Aorta (tissue), 5 donors: Measurements from ENCODE around the gene PNCK. TPM values are rescaled to one million over a fixed set of nuclear protein-coding genes. Genes with fewer than 3 reads are reported as not detected.
"Not testable (repeated sequence)": the region's sequence is repeated elsewhere in the genome, so short reads cannot be mapped to it uniquely, and the experiment has no call there.

Experiments used
- ATAC-seq: fragments of 200-7000 bp; cut with Tn5 transposase; one replicate; pipeline ENCODE4 v1.9.1; 2022; ENCODE audit warnings: moderate library complexity; ENCODE audit not compliant: low FRiP score
- DNase-seq, 2 donors: peaks; one replicate each; pipeline ENCODE4 v3.0.0-alpha.2; 2020
- H3K27ac ChIP-seq, 2 donors: one replicate each; pipeline ENCODE4 v1.5.1; 2013; ENCODE audit warnings: low read length in 2 of 2, mild to moderate bottlenecking in 2 of 2, moderate library complexity in 2 of 2, control low read depth in 1 of 2, inconsistent platforms in 1 of 2, low read depth in 1 of 2
- H3K27me3 ChIP-seq, 2 donors: one replicate each; pipeline ENCODE4 v1.6.1; 2013; ENCODE audit warnings: control low read depth in 1 of 2, low read length in 1 of 2, mild to moderate bottlenecking in 1 of 2, moderate library complexity in 1 of 2; ENCODE audit not compliant: insufficient read depth in 2 of 2, control insufficient read depth in 1 of 2
- H3K36me3 ChIP-seq, 2 donors: one replicate each; pipeline ENCODE4 v1.6.1; 2013; ENCODE audit warnings: control low read depth in 1 of 2, low read length in 1 of 2, mild to moderate bottlenecking in 1 of 2; ENCODE audit not compliant: insufficient read depth in 2 of 2, control insufficient read depth in 1 of 2
- H3K4me1 ChIP-seq, 2 donors: one replicate each; pipeline ENCODE4 v1.6.1; 2013; ENCODE audit warnings: low read length in 2 of 2, control low read depth in 1 of 2, mild to moderate bottlenecking in 1 of 2, moderate library complexity in 1 of 2; ENCODE audit not compliant: insufficient read depth in 2 of 2, control insufficient read depth in 1 of 2
- H3K4me3 ChIP-seq, 2 donors: one replicate each; pipeline ENCODE4 v1.5.1; 2013; ENCODE audit warnings: low read length in 2 of 2, control low read depth in 1 of 2, mild to moderate bottlenecking in 1 of 2
- H3K9me3 ChIP-seq: one replicate; pipeline ENCODE4 v1.6.1; 2013; ENCODE audit warnings: mild to moderate bottlenecking, low read length; ENCODE audit not compliant: control insufficient read depth
- WGBS, 2 donors: extraction: QIAGEN DNeasy Blood & Tissue Kit; methylation state at CpG; one replicate each; pipeline ENCODE4 v1.1.7; 2013; 5-methylcytosine and 5-hydroxymethylcytosine counted together
- intact Hi-C, 2 donors: fragments of 100-400 bp; cut with DNase I; formaldehyde crosslinking; loops; one replicate each; pipeline versions ENCODE4 v1.14.2 to v1.15.0; 2022
- polyA plus RNA-seq, 2 donors: library from polyadenylated mRNA; stranded (reverse); fragments of 200-250 nt; gene quantifications; one replicate each; pipeline ENCODE4 v1.2.3, GENCODE V29; 2013
- total RNA-seq, 2 donors: library from RNA; stranded (reverse); fragmentation: NEBNext Ultra II Directional; extraction: Animal tissue kit (Norgen Biotek cat#: 25700); gene quantifications; one replicate each; pipeline ENCODE4 v1.2.1, GENCODE V29; 2021
- donor health status: healthy with polysubstance abuse.
- donor health status: Bipolar disorder and iron deficiency.
- donor health status: DM: no; HTN: no; CAD: no.
- donor health status: DM: no; HTN: no; CAD: no.
- donor health status: DM: yes; HTN: yes; CAD: no.

Gene PNCK
- total and polyA plus RNA-seq, 4 donors: 3.0 to 4.9 (median 4.3) TPM; not detected in 1

DNA sequence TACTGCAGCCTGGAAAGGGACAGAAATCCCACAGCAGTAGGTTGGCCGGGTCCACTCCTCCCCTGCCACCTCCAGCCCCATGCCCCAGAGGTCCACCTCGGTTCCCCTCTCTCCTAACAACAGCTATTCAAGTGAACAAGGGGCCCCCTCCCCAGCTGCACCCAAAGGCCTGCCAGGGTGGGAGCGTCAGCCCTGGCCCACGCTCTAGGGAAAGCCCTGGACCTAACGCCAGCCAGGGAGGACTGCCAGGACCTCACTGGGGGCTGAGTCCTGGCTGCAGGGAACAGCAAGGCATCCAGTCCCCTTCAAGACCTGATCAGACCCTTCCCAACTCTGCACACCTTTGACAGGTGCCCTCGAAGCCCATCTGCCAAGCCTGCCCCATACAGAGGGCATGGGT, 27.4 kb upstream of the PNCK start:
- 72 to 74% methylated on average over 5 to 6 of the region's 6 CpGs for WGBS, 2 donors

DNA sequence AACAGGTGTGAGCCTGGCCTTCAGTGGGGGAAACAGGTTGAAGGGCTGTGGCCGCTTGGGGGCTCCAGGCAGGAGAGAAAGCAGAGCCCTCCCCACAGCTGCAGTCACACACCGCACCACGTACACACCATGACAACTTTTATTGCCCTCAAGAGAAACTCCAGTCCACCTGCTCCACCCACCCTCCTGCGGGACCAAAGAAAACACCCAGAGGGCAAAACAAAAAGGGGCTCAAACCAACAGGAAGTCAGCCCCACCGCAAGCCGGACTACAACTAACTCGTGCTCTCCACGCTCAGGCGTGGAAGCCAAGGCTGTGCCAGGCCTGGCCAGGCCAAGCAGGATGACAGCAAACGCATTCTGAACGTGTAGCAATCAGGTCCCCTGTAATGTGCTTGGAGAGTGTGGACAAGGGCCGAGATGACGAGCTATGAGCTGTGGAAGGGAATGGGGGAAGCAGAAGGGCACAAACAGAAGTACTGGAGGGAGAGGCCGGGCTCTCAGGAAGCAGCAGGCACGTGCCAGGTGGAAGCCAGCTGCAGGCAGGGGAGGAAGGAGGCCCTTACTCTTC, 26.8 kb upstream of the PNCK start:
- Histone ChIP-seq H3K4me1 (no peaks in the 10 kb centered on the region), H3K9me3 (no peaks in the 10 kb centered on the region), H3K27me3 (no peaks in the 10 kb centered on the region), H3K4me3 (no peak overlapping the region), H3K36me3 (no peaks in the 10 kb centered on the region), H3K27ac (no peak overlapping the region)
- DNase-seq: no peak
- WGBS, 2 donors: 72 to 79% methylated on average over 15 of the region's 15 CpGs
- intact Hi-C loops: no loop called here
- ATAC-seq: no peak

More for the DNA sequence above, 27.4 kb upstream of the PNCK start:
- DNase-seq (no peak), ATAC-seq (no peak)
- H3K4me3 ChIP-seq: no peak overlapping the region
- H3K4me1 ChIP-seq: no peaks in the 10 kb centered on the region
- no peaks in the 10 kb centered on the region for H3K36me3 ChIP-seq
- intact Hi-C loops: no loop called here
- no peaks in the 10 kb centered on the region for H3K9me3 ChIP-seq
- no peaks in the 10 kb centered on the region for H3K27me3 ChIP-seq
- no peak overlapping the region for H3K27ac ChIP-seq

DNA sequence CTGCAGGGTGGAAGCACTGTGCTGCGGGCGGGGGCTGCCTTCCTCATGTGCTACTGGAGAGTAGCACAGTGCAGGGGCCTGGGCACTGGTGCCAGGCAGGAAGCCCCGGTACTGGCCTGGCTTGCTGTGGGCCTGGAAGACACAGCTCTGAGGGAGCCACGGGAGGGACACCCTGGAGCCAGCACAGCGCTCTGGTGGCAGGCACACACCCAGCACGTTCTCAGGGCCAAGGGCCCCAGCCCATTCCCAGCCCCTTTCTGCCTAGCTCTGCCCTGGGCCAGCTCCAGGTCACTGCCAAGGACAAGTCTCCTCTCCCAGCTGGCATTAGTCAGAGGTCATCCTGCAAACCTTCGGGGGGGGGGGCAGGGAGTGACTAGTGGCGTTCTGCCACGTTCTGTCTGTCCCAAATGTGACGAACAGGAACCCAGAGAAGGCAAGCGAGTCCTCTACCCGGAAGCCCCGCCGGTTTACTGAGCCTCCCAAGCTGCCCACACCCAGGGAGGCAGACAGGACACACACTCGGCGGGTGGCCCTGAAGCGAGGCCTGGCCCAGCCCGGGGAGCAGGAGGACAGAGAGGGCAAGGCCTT, 26.3 kb upstream of the PNCK start:
- H3K4me3 ChIP-seq, H3K9me3 ChIP-seq, H3K27me3 ChIP-seq, intact Hi-C loops, H3K4me1 ChIP-seq, H3K36me3 ChIP-seq, DNase-seq, H3K27ac ChIP-seq, ATAC-seq: not testable (repeated sequence)
- 65 to 72% methylated on average over 17 to 18 of the region's 18 CpGs for WGBS, 2 donors

DNA sequence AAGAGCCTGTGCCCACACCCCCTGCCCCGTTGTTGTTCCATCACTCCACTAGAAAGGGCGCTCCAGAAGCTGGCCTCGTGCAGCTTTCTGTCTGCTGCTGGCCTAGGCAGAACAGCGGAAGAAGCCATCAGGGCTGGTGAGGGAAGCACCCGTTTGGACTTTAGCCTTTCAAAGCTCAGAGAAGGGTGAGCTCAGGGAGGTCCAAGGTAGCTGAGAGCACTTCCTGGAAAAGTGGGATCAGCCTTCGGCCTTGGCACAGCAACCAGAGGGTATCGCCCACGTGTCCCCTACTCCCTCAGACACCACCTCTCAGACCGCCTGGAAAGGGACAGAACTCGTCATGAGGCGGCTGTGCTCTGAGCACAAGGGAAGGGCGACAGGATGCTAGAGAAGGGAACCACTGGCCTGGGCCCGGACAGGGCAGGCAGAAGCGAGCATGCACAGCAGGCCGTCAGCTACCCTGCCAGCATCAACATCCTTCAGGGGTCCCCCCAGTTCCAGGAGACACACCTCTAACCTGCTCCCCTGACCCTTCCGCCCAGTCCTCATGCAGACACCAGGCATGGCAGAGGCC, 25.7 kb upstream of the PNCK start:
- H3K4me1 ChIP-seq, H3K4me3 ChIP-seq, ATAC-seq, intact Hi-C loops, H3K27me3 ChIP-seq, H3K27ac ChIP-seq, H3K36me3 ChIP-seq, H3K9me3 ChIP-seq: not testable (repeated sequence)
- DNase-seq: peak in 1 of 2 donors; percentile 54
- WGBS, 2 donors: 86% methylated on average over 14 to 16 of the region's 16 CpGs

DNA sequence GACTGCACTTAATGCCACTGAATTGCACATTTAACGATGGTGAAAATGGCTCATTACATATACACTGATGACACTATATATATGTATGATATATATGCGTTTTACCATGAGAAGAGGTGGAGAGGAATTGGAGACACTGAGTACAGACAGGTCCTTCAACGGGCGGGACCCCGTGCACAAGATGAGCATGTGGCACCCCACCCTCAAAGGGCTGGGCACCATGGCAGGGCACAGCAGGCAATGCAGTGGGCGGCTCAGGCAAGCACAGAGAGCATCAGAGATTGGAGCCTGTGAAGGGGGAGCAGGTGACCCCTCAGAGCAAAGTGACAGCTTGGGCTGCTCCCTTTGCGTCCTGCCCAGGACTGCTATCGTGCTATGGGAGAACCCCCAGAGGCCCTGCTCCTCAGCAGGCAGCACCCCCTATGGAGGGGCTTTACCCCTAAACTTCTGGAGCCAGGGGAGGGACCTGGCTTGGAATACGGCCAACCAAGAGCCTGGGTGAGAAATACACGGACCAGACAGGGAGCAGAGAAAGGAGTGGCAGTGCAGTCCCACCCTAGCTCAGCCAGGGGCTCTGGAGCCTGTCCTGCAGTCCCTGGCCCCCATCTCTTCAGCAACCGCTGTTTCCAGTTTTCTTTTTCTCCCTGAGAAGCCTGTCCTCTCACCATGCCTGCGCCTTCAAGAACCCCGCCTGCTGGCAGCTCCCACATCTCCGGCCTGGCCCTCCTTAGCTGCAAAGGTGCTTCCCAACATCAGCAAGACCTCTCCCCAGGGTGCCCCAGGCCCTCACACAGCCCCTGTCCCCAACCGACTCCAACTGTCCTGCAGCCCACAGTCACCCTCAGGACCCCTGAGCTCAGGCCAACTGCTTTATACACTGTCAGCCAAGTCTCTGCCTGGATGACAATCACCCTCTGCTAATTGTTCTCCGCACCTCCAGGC, 24.6 kb upstream of the PNCK start:
- ATAC-seq (no peak), DNase-seq (peak in 1 of 2 donors; percentile 57)
- Histone ChIP-seq H3K27me3 (no peaks in the 10 kb centered on the region), H3K27ac (no peak overlapping the region), H3K36me3 (no peaks in the 10 kb centered on the region), H3K4me1 (no peaks in the 10 kb centered on the region), H3K9me3 (no peaks in the 10 kb centered on the region), H3K4me3 (no peak overlapping the region)
- WGBS, 2 donors: 85 to 90% methylated on average over 14 to 16 of the region's 16 CpGs
- intact Hi-C loops: no loop called here

DNA sequence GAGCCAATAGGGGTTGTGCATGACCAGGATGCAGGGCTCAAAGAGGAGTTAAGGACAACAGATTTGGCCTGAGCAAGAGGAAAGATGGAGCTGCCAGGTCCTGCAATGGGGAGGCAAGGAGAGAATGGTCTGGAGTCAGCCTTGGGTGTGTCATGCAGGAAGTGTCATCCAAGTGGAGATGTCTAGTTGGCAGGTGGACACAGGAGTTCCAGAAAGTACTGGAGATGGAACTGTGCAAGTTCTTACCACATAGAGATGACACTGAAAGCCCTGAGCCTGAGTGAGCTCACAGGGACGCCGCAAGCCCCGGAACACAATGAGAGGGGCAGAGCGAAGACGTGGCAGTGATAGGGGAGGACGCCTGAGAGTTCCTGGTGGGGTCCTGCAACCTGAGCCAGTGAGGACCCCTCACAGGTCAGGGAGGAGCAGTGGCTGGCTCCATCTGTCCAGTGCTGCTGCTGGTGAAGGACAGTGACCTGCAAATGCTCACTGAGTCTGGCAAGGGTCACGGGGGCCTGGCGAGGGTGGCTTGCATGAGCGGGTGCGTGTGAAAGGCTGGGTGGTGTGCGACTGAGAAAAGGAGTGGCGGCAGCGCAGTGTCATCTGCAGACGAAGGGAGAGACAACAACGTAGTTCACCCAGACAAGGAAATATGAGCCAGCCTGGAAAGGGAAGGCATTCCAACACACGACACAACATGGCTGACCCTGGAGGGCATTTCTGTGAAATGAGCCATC, 23.5 kb upstream of the PNCK start:
- intact Hi-C loops, DNase-seq, ATAC-seq, H3K4me3 ChIP-seq, H3K36me3 ChIP-seq, H3K4me1 ChIP-seq, H3K27ac ChIP-seq, H3K9me3 ChIP-seq, H3K27me3 ChIP-seq: not testable (repeated sequence)
- 85 to 88% methylated on average over 16 of the region's 16 CpGs for WGBS, 2 donors

DNA sequence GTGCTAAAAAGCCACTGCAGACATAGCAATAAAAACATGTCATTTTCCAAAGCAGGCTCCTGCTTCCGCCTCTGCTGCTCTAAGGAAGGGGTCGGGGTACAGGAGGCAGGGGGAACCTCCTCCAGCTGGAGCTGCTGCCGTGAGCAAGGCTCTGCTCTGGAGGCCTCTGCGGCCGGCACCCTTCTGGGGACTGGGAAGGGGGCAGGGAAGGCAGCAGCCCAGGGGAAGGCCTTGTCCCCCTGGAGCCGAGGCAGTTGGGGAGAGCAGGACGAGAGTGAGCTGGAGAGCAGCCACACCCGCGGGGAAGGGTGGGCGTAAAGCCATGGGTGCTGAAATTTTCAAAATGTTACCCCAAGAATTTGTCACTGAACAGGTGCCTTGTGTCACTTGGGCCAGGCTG, 22.9 kb upstream of the PNCK start:
- H3K27ac ChIP-seq, H3K4me3 ChIP-seq, H3K4me1 ChIP-seq, H3K27me3 ChIP-seq, DNase-seq, H3K36me3 ChIP-seq, H3K9me3 ChIP-seq, intact Hi-C loops, ATAC-seq: not testable (repeated sequence)
- 73 to 80% methylated on average over 10 of the region's 10 CpGs for WGBS, 2 donors

DNA sequence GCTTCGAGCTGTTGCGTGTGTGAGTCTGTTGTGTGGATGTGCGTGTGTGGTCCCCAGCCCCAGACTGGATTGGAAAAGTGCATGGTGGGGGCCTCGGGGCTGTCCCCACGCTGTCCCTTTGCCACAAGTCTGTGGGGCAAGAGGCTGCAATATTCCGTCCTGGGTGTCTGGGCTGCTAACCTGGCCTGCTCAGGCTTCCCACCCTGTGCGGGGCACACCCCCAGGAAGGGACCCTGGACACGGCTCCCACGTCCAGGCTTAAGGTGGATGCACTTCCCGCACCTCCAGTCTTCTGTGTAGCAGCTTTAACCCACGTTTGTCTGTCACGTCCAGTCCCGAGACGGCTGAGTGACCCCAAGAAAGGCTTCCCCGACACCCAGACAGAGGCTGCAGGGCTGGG, 22.5 kb upstream of the PNCK start:
- no peak for DNase-seq

More for the DNA sequence above, 22.5 kb upstream of the PNCK start:
- H3K9me3 ChIP-seq: no peaks in the 10 kb centered on the region
- H3K36me3 ChIP-seq: no peaks in the 10 kb centered on the region
- no peaks in the 10 kb centered on the region for H3K4me1 ChIP-seq
- no peak overlapping the region for H3K27ac ChIP-seq
- intact Hi-C loops: no loop called here
- ATAC-seq: no peak
- WGBS, 2 donors: 83 to 84% methylated on average over 15 of the region's 15 CpGs
- no peak overlapping the region for H3K4me3 ChIP-seq
- H3K27me3 ChIP-seq: no peaks in the 10 kb centered on the region
